Gastroesophageal sphincter (tissue), 4 donors: ENCODE data around the gene KLHL8. TPM values are rescaled to one million over a fixed set of nuclear protein-coding genes. Genes with fewer than 3 reads are reported as not detected.
"Not testable (repeated sequence)": the region's sequence is repeated elsewhere in the genome, so short reads cannot be mapped to it uniquely, and the experiment has no call there.

Experiments used
- ATAC-seq: fragments of 150-250 bp; one replicate; pipeline ENCODE4 v1.9.1; 2016; ENCODE audit warnings: mild to moderate bottlenecking, moderate library complexity
- H3K27ac ChIP-seq, 4 donors: fragments of 200-600 bp; sonication (generic) in 3 of 4; 1 replicate in 3 of 4; 2 replicates in 1 of 4; pipeline ENCODE4 v1.5.1; 2016 to 2019
- H3K27me3 ChIP-seq: fragments of 200-600 bp; sonication (generic); one replicate; pipeline ENCODE4 v1.5.1; 2019
- H3K36me3 ChIP-seq, 2 donors: fragments of 200-600 bp; sonication (generic); one replicate each; pipeline ENCODE4 v1.5.1; 2019; ENCODE audit warnings: control low read depth in 1 of 2
- H3K4me1 ChIP-seq, 3 donors: fragments of 200-600 bp; sonication (generic); 1 replicate in 2 of 3; 2 replicates in 1 of 3; pipeline ENCODE4 v1.5.1; 2016 to 2019; ENCODE audit warnings: control low read depth in 2 of 3
- H3K4me3 ChIP-seq, 2 donors: fragments of 200-600 bp; sonication (generic); one replicate each; pipeline ENCODE4 v1.5.1; 2019; ENCODE audit warnings: mild to moderate bottlenecking in 1 of 2, moderate library complexity in 1 of 2
- H3K9me3 ChIP-seq, 3 donors: fragments of 200-600 bp; sonication (generic); one replicate each; pipeline ENCODE4 v1.5.1; 2017 to 2019; ENCODE audit warnings: control low read depth in 2 of 3
- CTCF ChIP-seq, 4 experiments: fragments of 200-600 bp in 2 of 4; fragments of 450-650 bp in 2 of 4; sonication (generic) in 1 of 4; IDR thresholded peaks; one replicate each; pipeline ENCODE4 v1.5.1; 2017 to 2019; ENCODE audit warnings: antibody characterized with exemption in 4 of 4, mild to moderate bottlenecking in 2 of 4, moderate library complexity in 2 of 4
- EP300 ChIP-seq: sonication (generic); formaldehyde crosslinking; IDR thresholded peaks from one replicate; pipeline ENCODE4 v1.6.1; 2017; ENCODE audit warnings: antibody characterized with exemption, mild to moderate bottlenecking
- POLR2A ChIP-seq, 2 donors: fragments of 450-650 bp; IDR thresholded peaks; one replicate each; pipeline ENCODE4 v1.6.1; 2017; ENCODE audit warnings: antibody characterized with exemption in 2 of 2, mild to moderate bottlenecking in 2 of 2, moderate library complexity in 1 of 2
- POLR2AphosphoS5 ChIP-seq: sonication (generic); formaldehyde crosslinking; IDR thresholded peaks from one replicate; pipeline ENCODE4 v1.6.1; 2017; ENCODE audit warnings: antibody characterized with exemption
- WGBS, 2 donors: methylation state at CpG; one replicate each; pipeline ENCODE4 v1.1.5; 2018; ENCODE audit warnings: low coverage in 1 of 2; 5-methylcytosine and 5-hydroxymethylcytosine counted together
- total RNA-seq, 4 donors: library from RNA; depleted of rRNA; stranded (reverse); fragments of >200 nt; gene quantifications; one replicate each; pipeline ENCODE4 v1.1.0, GENCODE V29; 2016

Gene KLHL8
- total RNA-seq, 4 donors from 2014 or later: 9.1 to 17.6 (median 13.0) TPM

- Histone ChIP-seq H3K27ac (no peak overlapping the region), H3K4me3 (no peak overlapping the region), H3K4me1 (peaks cover 0 to 2% (median 0%) of the 10 kb centered on the region in 3 donors), H3K27me3 (no peaks in the 10 kb centered on the region), H3K36me3 (no peaks in the 10 kb centered on the region), H3K9me3 (no peaks in the 10 kb centered on the region)
- no peak for ATAC-seq
- 84 to 91% methylated on average over 5 of the region's 5 CpGs for WGBS, 2 donors
- no peak for TF ChIP-seq POLR2AphosphoS5
- no peak for TF ChIP-seq POLR2A (IDR thresholded peaks at IDR 0.05)
- TF ChIP-seq EP300: no peak
- no peak for TF ChIP-seq CTCF (IDR thresholded peaks at IDR 0.05)
Measured at GRCh38 chr4:87225936-87226335, 5.5 kb upstream of the KLHL8 start.

DNA sequence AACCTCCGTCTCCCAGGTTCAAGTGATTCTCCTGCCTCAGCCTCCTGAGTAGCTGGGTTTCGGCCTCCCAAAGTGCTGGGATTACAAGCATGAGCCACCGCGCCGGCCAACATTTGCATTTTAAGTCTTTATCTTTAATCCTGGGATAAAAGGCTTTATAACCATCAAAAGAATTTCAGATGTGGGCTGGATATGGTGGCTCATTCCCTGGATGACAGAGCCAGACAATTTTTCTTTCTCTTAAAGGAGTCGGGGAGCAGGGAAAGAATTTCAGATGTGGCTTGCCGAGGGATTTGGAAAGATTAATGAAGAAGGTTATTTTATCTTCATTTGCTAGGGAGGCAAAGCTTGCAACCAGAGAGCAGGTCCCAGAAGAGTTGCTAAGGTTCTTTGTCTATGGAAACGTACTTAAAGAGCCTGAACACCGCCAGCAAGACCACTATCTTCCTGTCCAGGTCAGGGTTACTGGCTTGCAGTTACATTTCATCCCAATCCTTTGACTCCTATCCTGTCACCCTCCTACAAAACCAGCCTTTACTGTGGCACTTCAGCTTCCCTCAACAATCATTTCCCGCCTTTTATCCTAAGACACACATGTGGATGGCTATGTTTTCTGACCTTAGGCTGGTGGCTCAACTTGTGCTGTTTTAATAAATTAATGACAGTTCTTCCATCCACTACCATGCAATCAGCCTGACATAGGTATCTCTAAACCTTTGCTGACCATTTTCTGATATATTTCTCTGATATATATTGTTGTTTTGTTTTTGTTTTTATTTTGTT is 3.9 kb upstream of the KLHL8 start:
- no peak for TF ChIP-seq POLR2AphosphoS5
- no peak for TF ChIP-seq EP300
- TF ChIP-seq POLR2A (IDR thresholded peaks at IDR 0.05): no peak
- TF ChIP-seq CTCF (IDR thresholded peaks at IDR 0.05): no peak
- Histone ChIP-seq H3K27ac (no peak overlapping the region), H3K9me3 (no peaks in the 10 kb centered on the region), H3K4me3 (no peak overlapping the region), H3K36me3 (no peaks in the 10 kb centered on the region), H3K27me3 (no peaks in the 10 kb centered on the region), H3K4me1 (peaks cover 0 to 5% (median 0%) of the 10 kb centered on the region in 3 donors)
- 44 to 61% methylated on average over 5 to 6 of the region's 10 CpGs for WGBS, 2 donors
- ATAC-seq: no peak

GRCh38 chr4:87219632-87220093 is 755 bp downstream of the KLHL8 start:
- H3K27me3 ChIP-seq: no peaks in the 10 kb centered on the region
- no peaks in the 10 kb centered on the region for H3K36me3 ChIP-seq
- ATAC-seq: peak; percentile 13
- H3K4me1 ChIP-seq: peaks cover 0 to 15% (median 5%) of the 10 kb centered on the region in 3 donors
- peak overlapping the region; percentile 85 to 91 for H3K4me3 ChIP-seq
- no peaks in the 10 kb centered on the region for H3K9me3 ChIP-seq
- peak overlapping the region; percentile 67 to 95 (median 91) for H3K27ac ChIP-seq
- TF ChIP-seq EP300 (no peak), POLR2AphosphoS5 (peak; percentile 10), CTCF (IDR thresholded peaks at IDR 0.05) (peak in 1 of 4 experiments; percentile 22), POLR2A (IDR thresholded peaks at IDR 0.05) (no peak)
- 0% methylated on average over 1 to 7 of the region's 40 CpGs for WGBS, 2 donors

GRCh38 chr4:87217235-87217763 is 3.1 kb downstream of the KLHL8 start:
- peaks cover 0 to 28% (median 13%) of the 10 kb centered on the region in 3 donors for H3K4me1 ChIP-seq
- not testable (repeated sequence) for H3K4me3 ChIP-seq, ATAC-seq, H3K27me3 ChIP-seq, H3K36me3 ChIP-seq, H3K9me3 ChIP-seq, H3K27ac ChIP-seq
- WGBS, 2 donors: 89 to 90% methylated on average over 4 to 5 of the region's 6 CpGs

DNA sequence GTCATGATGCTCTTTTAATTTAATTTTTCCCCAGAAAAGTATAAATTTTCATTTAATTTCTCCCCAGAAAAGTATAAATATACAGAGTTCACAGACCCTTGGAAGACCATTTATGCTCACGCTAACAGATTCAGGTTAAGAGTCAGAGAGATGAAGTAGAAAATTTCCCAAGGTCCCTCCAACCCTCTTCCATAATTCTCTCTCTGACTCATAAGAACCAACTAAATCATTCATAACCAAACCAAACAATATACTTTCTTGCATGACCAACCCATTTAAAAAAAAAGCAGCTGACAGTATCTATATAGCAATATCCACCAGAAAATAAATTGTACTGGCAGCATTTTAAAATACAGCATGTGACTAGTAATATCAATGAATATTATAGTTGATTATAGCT is 3.9 kb downstream of the KLHL8 start:
- TF ChIP-seq POLR2A (IDR thresholded peaks at IDR 0.05) (no peak), CTCF (IDR thresholded peaks at IDR 0.05) (no peak), EP300 (no peak), POLR2AphosphoS5 (no peak)
- WGBS, 2 donors: 92 to 100% methylated on average over 1 of the region's 1 CpG

More for the DNA sequence above, 3.9 kb downstream of the KLHL8 start:
- H3K36me3 ChIP-seq: no peaks in the 10 kb centered on the region
- H3K4me1 ChIP-seq: peaks cover 0 to 32% (median 13%) of the 10 kb centered on the region in 3 donors
- no peaks in the 10 kb centered on the region for H3K27me3 ChIP-seq
- no peaks in the 10 kb centered on the region for H3K9me3 ChIP-seq
- H3K4me3 ChIP-seq: no peak overlapping the region
- no peak for ATAC-seq
- no peak overlapping the region for H3K27ac ChIP-seq
